Chondrocyte (in vitro differentiated cells): ENCODE results near the gene GUCA2B. TPM values are rescaled to one million over a fixed set of nuclear protein-coding genes. Genes with fewer than 3 reads are reported as not detected.

Source experiments
- DNase-seq: peaks from one replicate; pipeline ENCODE4 v3.0.0; 2021; ENCODE audit warnings: mixed read lengths, low spot score
- H3K27ac Mint-ChIP-seq: one replicate; pipeline ENCODE4 v1.8.0; 2021; ENCODE audit warnings: mild to moderate bottlenecking, moderate library complexity, mixed read lengths; ENCODE audit not compliant: unreplicated experiment
- H3K27me3 Mint-ChIP-seq: 2 replicates; pipeline ENCODE4 v1.8.0; 2021; ENCODE audit warnings: low read depth, mixed read lengths
- H3K36me3 Mint-ChIP-seq: 2 replicates; pipeline ENCODE4 v1.8.0; 2021; ENCODE audit warnings: low read depth, mixed read lengths
- H3K4me1 Mint-ChIP-seq: 2 replicates; pipeline ENCODE4 v1.8.0; 2021; ENCODE audit warnings: low read depth, mild to moderate bottlenecking, mixed read lengths
- H3K4me3 Mint-ChIP-seq: one replicate; pipeline ENCODE4 v1.8.0; 2021; ENCODE audit warnings: mild to moderate bottlenecking, moderate library complexity, mixed read lengths; ENCODE audit not compliant: unreplicated experiment
- H3K9me3 Mint-ChIP-seq: 2 replicates; pipeline ENCODE4 v1.8.0; 2021; ENCODE audit warnings: low read depth, mixed read lengths
- total RNA-seq: library from RNA; stranded (reverse); gene quantifications from 3 replicates; pipeline ENCODE4 v1.2.1, GENCODE V29; 2021
- TF ChIP-seq, protein P1 (sequence below): fragments of 200-600 bp; sonication (generic); IDR thresholded peaks from 2 replicates; pipeline ENCODE4 v1.5.0; 2021; ENCODE audit warnings: antibody characterized with exemption, mild to moderate bottlenecking, moderate library complexity

The GUCA2B gene
- total RNA-seq, 1 donor from 2014 or later: not detected

DNA sequence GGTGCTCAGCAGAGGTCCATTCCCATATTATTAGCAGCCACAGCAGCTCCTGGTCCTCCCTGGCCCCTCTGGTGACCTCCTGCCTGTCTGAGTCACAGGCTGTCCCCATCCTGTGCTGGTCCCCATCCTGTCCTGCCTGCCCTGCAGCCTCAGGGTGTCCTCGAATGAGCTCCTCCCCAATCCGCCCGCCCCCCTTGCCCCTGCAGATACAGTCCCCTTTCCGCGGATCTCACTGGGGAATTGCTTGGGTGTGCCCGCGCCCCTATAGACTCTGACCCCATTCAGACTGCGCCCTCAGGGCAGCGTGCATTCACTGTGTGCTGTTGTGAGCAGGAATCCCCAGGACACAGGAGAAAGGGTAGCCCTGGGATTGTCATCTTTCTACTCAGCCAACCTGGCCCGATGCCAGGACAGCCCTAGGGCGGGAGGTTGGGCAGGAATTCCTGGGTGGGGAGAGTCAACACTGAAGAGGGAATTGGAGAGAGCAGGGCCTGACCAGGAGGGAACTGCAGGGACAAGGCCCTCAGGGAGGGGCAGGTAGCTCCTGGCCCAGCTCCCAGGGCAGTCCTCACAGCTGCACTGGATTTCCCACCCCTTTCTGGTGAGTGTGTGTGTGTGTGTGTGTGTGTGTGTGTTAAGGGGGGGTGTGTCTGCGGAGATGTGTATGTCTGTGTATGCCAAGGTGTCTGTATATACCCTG, 12.5 kb downstream of the GUCA2B start:
- peaks cover 10% of the 10 kb centered on the region for H3K9me3 Mint-ChIP-seq
- H3K36me3 Mint-ChIP-seq: peaks cover 8% of the 10 kb centered on the region
- TF ChIP-seq, protein P1, sequence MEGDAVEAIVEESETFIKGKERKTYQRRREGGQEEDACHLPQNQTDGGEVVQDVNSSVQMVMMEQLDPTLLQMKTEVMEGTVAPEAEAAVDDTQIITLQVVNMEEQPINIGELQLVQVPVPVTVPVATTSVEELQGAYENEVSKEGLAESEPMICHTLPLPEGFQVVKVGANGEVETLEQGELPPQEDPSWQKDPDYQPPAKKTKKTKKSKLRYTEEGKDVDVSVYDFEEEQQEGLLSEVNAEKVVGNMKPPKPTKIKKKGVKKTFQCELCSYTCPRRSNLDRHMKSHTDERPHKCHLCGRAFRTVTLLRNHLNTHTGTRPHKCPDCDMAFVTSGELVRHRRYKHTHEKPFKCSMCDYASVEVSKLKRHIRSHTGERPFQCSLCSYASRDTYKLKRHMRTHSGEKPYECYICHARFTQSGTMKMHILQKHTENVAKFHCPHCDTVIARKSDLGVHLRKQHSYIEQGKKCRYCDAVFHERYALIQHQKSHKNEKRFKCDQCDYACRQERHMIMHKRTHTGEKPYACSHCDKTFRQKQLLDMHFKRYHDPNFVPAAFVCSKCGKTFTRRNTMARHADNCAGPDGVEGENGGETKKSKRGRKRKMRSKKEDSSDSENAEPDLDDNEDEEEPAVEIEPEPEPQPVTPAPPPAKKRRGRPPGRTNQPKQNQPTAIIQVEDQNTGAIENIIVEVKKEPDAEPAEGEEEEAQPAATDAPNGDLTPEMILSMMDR: no peak
- peaks cover 14% of the 10 kb centered on the region for H3K4me1 Mint-ChIP-seq
- peaks cover 3% of the 10 kb centered on the region for H3K27me3 Mint-ChIP-seq
- no peak overlapping the region for H3K4me3 Mint-ChIP-seq
- no peak for DNase-seq
- H3K27ac Mint-ChIP-seq: peak overlapping the region; percentile 34

DNA sequence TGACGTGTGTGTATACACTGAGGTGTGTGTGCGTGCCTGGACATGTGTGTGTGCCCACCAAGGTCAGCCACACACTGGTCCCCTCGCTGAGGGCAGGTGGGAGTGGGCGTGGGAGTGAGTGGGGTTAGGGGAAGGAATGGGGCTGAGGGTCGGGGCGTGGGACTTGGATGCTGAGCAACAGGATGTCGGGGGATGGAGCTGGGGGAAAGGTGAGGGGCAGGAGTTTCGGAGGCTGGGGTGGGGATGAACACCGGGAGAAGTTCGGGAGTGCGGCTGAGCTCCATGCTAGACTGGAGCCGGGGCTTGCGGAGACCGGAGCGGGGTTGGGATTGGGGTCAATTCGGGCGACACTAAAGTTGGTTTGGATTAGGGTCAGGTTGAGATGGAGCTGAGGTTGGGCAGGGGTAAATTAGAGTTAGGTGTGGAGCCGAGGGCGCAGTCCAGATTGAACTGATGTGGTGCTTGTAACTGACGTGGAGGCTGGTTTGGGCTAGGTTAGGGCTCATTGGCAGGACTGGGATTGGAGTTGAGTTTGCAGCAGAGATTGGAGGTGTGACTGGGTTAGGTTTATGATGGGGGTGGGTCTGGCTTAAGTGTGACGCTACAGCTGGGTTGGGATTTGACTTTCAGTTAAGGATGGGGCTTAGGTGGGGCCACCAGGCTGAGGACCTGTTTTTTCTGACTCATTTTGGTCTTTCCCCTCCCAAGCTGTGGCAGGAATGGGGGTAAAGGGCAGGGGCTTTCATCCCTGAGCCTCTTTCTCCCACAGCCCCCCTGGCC, 14.6 kb downstream of the GUCA2B start:
- TF ChIP-seq, protein P1: no peak
- Mint-ChIP-seq H3K27me3 (no peaks in the 10 kb centered on the region), H3K4me3 (no peak overlapping the region), H3K36me3 (no peaks in the 10 kb centered on the region), H3K27ac (no peak overlapping the region), H3K9me3 (no peaks in the 10 kb centered on the region), H3K4me1 (peaks cover 14% of the 10 kb centered on the region)
- no peak for DNase-seq

DNA sequence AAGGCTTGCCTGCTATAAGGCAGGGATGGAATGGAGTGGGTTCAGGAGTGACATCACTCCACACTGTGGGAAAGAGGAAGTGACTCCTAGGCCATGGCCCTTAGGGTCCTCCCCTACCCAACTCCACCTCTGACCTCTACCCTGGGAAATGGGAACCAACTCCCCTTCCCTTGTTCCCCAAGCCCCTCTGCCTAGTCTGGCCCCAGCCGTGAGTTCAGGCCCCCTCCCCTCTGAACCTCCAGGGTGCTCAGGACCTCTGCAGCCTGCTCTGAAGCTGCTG, 15.1 kb downstream of the GUCA2B start:
- H3K27ac Mint-ChIP-seq: no peak overlapping the region
- TF ChIP-seq, protein P1: no peak

DNA sequence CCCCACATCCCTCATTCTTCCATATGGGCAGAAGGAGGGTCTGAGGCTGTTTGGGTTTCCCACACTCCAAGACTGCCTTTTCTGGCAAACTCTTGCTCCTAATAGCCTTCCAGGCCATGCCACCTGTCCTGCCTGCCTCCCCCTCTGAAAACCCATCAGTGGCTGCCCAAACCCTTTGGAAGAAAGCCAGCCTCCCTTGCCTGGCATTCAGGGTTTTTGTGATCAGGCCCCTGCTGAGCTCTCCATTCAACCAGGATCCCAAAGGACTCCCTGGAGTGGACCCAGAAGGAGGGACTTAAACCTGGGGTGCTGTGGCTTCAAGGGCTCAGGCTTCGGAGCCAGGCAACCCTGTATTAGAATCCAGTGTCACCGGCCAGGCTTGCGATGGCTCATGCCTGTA, 15.6 kb downstream of the GUCA2B start:
- H3K27me3 Mint-ChIP-seq: no peaks in the 10 kb centered on the region
- no peak overlapping the region for H3K27ac Mint-ChIP-seq
- H3K36me3 Mint-ChIP-seq: no peaks in the 10 kb centered on the region
- TF ChIP-seq, protein P1: no peak
- H3K4me1 Mint-ChIP-seq: peaks cover 14% of the 10 kb centered on the region
- no peaks in the 10 kb centered on the region for H3K9me3 Mint-ChIP-seq
- no peak for DNase-seq
- no peak overlapping the region for H3K4me3 Mint-ChIP-seq

More for the DNA sequence above, 15.1 kb downstream of the GUCA2B start:
- no peaks in the 10 kb centered on the region for H3K36me3 Mint-ChIP-seq
- H3K4me1 Mint-ChIP-seq: peaks cover 14% of the 10 kb centered on the region
- H3K9me3 Mint-ChIP-seq: no peaks in the 10 kb centered on the region
- no peak for DNase-seq
- H3K27me3 Mint-ChIP-seq: no peaks in the 10 kb centered on the region
- no peak overlapping the region for H3K4me3 Mint-ChIP-seq

DNA sequence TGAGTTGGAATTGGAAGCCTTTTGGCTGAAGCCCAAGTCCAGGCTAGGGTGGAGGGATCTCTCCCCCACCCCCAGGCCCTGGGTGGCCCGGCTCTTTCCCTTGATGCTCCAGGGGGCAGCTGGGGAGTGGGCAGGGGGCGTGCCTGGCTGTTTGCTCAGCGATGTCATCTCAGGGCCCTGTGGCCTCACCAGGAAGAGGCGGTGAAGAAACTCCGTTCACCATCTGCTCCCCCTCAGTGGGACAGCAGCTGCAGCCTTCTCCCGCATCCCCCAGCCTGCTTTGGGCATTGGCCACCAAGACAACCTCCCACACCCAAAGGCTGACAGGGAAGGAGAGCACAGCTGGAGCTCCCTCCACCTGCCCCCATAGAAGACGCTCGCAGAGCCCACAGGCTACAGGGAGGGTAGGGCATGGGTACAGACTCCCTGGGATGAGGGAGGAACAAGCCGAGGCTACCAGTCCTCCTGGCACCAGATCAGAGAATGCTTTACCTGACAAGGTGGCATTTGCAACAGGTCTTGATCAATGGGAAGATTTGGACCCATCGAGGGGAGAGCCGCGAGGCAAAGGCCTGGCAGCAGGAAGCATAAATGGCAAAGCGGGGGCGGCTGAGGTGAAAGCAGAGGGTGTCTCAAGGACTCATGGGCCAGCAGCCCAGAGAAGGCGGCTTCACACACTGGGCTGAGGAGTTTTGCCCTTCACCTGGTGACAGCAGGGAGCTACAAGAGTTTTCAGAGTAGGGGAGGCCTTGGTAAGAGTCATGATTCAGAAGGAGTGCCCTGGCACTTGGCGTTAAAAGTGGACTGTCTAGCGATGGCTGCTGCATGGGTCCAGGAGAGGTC, 17.8 kb downstream of the GUCA2B start:
- Mint-ChIP-seq H3K27me3 (no peaks in the 10 kb centered on the region), H3K9me3 (no peaks in the 10 kb centered on the region), H3K36me3 (no peaks in the 10 kb centered on the region), H3K27ac (no peak overlapping the region), H3K4me3 (no peak overlapping the region), H3K4me1 (peaks cover 6% of the 10 kb centered on the region)
- DNase-seq: no peak
- TF ChIP-seq, protein P1: no peak
